ENCODE results near the gene PALMD.

DNA sequence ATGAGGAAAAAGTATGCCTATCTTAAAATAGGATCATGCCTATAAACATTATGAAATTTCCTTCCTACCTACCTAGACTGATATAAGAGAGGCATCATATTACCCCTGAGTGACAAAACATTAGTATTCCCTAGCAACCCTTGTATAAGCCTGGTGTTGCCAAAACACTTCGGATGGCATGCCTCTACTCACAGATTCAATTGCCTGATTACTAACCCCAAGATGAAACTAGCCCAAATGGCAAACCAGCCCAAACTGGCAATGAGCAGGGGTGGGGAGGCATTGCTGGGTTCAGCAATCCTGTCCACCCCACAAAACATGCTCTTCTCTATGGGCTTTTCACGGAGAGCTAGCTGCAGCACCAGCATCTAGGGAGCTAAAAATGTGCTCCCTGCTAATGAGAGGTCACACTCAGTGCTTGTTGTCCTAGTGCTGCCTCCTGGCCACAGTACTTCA lies 13.9 kb downstream of the PALMD start:
- TF ChIP-seq, protein P1, sequence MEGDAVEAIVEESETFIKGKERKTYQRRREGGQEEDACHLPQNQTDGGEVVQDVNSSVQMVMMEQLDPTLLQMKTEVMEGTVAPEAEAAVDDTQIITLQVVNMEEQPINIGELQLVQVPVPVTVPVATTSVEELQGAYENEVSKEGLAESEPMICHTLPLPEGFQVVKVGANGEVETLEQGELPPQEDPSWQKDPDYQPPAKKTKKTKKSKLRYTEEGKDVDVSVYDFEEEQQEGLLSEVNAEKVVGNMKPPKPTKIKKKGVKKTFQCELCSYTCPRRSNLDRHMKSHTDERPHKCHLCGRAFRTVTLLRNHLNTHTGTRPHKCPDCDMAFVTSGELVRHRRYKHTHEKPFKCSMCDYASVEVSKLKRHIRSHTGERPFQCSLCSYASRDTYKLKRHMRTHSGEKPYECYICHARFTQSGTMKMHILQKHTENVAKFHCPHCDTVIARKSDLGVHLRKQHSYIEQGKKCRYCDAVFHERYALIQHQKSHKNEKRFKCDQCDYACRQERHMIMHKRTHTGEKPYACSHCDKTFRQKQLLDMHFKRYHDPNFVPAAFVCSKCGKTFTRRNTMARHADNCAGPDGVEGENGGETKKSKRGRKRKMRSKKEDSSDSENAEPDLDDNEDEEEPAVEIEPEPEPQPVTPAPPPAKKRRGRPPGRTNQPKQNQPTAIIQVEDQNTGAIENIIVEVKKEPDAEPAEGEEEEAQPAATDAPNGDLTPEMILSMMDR (IDR thresholded peaks at IDR 0.05), result no peak
- peak in 1 of 2 donors; percentile 41 for TF ChIP-seq POLR2AphosphoS5 (IDR thresholded peaks at IDR 0.05; ENCODE audit: insufficient read depth in 1 of 2, low read depth in 1 of 2)
